DND-41 (cell line): ENCODE measurements around the gene LYPD8.

Experiments used
- ATAC-seq: fragments of 200-7000 bp; cut with Tn5 transposase; 3 replicates; pipeline ENCODE4 v1.9.1; 2021; ENCODE audit warnings: low read depth; ENCODE audit not compliant: insufficient read depth
- DNase-seq: peaks from one replicate; pipeline ENCODE4 v3.0.0-alpha.2; 2020
- H2AFZ ChIP-seq: 2 replicates; pipeline ENCODE4 v1.6.0; 2012; ENCODE audit warnings: low read depth, low read length
- H3K27ac ChIP-seq: 2 replicates; pipeline ENCODE4 v1.5.1; 2012; ENCODE audit warnings: low read length, inconsistent platforms
- H3K27me3 ChIP-seq: fragments of 200-600 bp; sonication (generic); 2 replicates; pipeline ENCODE4 v1.6.0; 2012; ENCODE audit warnings: low read length, mild to moderate bottlenecking, inconsistent platforms; ENCODE audit not compliant: insufficient read depth, poor library complexity
- H3K36me3 ChIP-seq: 2 replicates; pipeline ENCODE4 v1.5.1; 2012; ENCODE audit warnings: low read length, inconsistent platforms; ENCODE audit not compliant: insufficient read depth
- H3K4me1 ChIP-seq: 2 replicates; pipeline ENCODE4 v1.5.1; 2012; ENCODE audit warnings: mild to moderate bottlenecking, low read length; ENCODE audit not compliant: insufficient read depth
- H3K4me2 ChIP-seq: 2 replicates; pipeline ENCODE4 v1.6.0; 2012; ENCODE audit warnings: mild to moderate bottlenecking, moderate library complexity, low read length, inconsistent platforms; ENCODE audit not compliant: insufficient read depth
- H3K4me3 ChIP-seq, 2 experiments: fragments of 200-600 bp in 1 of 2; shearing (Covaris generic) in 1 of 2; 2 replicates each; pipeline ENCODE4 v1.5.1; 2012 to 2016; ENCODE audit warnings: inconsistent platforms in 2 of 2, low read length in 2 of 2, mild to moderate bottlenecking in 2 of 2, low read depth in 1 of 2, moderate library complexity in 1 of 2
- H3K79me2 ChIP-seq: 2 replicates; pipeline ENCODE4 v1.6.0; 2012; ENCODE audit warnings: low read length, inconsistent platforms; ENCODE audit not compliant: insufficient read depth
- H3K9ac ChIP-seq: 2 replicates; pipeline ENCODE4 v1.6.0; 2012; ENCODE audit warnings: low read depth, mild to moderate bottlenecking, inconsistent platforms, low read length, moderate library complexity
- H3K9me3 ChIP-seq: 2 replicates; pipeline ENCODE4 v1.5.1; 2012; ENCODE audit warnings: low read length, moderate library complexity, mild to moderate bottlenecking, inconsistent platforms; ENCODE audit not compliant: insufficient read depth, severe bottlenecking
- H4K20me1 ChIP-seq: 2 replicates; pipeline ENCODE4 v1.6.0; 2012; ENCODE audit warnings: low read length; ENCODE audit not compliant: insufficient read depth
- CTCF ChIP-seq: IDR thresholded peaks from 2 replicates; pipeline ENCODE4 v1.5.1; 2012; ENCODE audit warnings: borderline replicate concordance, low read length, moderate library complexity, mild to moderate bottlenecking; ENCODE audit not compliant: poor library complexity, severe bottlenecking; ENCODE audit errors: extremely low read depth
- EZH2 ChIP-seq: IDR thresholded peaks from 3 replicates; pipeline ENCODE4 v1.6.1; 2012; ENCODE audit warnings: borderline replicate concordance, low read depth, mild to moderate bottlenecking, moderate library complexity, low read length, inconsistent platforms; ENCODE audit not compliant: severe bottlenecking

The LYPD8 gene

GRCh38 chr1:248751142-248751541, 4.4 kb downstream of the LYPD8 start:
- H3K4me2 ChIP-seq = peak overlapping the region; percentile 43
- H2AFZ ChIP-seq = peak overlapping the region; percentile 51; the same call in 1 of the 2 replicates
- H3K79me2 ChIP-seq = no peaks in the 10 kb centered on the region
- H3K4me3 ChIP-seq = no peak overlapping the region
- H3K4me1 ChIP-seq = peaks cover 9% of the 10 kb centered on the region; the same call in 1 of the 2 replicates
- H4K20me1 ChIP-seq = no peaks in the 10 kb centered on the region; the same call in 1 of the 2 replicates
- peak; percentile 27; the same call in 2 of the 3 replicates for ATAC-seq
- H3K27me3 ChIP-seq = no peaks in the 10 kb centered on the region
- TF ChIP-seq EZH2 = no peak
- peak; percentile 24 for DNase-seq
- H3K9me3 ChIP-seq = no peaks in the 10 kb centered on the region
- H3K36me3 ChIP-seq = no peaks in the 10 kb centered on the region
- no peak overlapping the region for H3K27ac ChIP-seq
- no peak overlapping the region for H3K9ac ChIP-seq

- no peaks in the 10 kb centered on the region for H3K79me2 ChIP-seq
- peaks cover 9% of the 10 kb centered on the region; the same call in 1 of the 2 replicates for H3K4me1 ChIP-seq
- no peak for TF ChIP-seq CTCF
- TF ChIP-seq EZH2 = no peak
- H3K27me3 ChIP-seq = no peaks in the 10 kb centered on the region
- H2AFZ ChIP-seq = no peak overlapping the region
- no peak for DNase-seq
- H4K20me1 ChIP-seq = no peaks in the 10 kb centered on the region; the same call in 1 of the 2 replicates
- H3K9ac ChIP-seq = no peak overlapping the region
- ATAC-seq = no peak
- no peak overlapping the region for H3K4me3 ChIP-seq
- no peak overlapping the region for H3K4me2 ChIP-seq
- H3K36me3 ChIP-seq = no peaks in the 10 kb centered on the region
- H3K27ac ChIP-seq = no peak overlapping the region
- H3K9me3 ChIP-seq = no peaks in the 10 kb centered on the region
These were observed 5.1 kb downstream of the LYPD8 start for GRCh38 chr1:248750496-248750895.

GRCh38 chr1:248748211-248748610, 7.3 kb downstream of the LYPD8 start:
- Histone ChIP-seq H3K4me2 (no peak overlapping the region), H3K27ac (no peak overlapping the region), H3K79me2 (no peaks in the 10 kb centered on the region), H3K4me3 (no peak overlapping the region), H3K4me1 (peaks cover 9% of the 10 kb centered on the region; the same call in 1 of the 2 replicates), H3K36me3 (no peaks in the 10 kb centered on the region), H4K20me1 (no peaks in the 10 kb centered on the region; the same call in 1 of the 2 replicates), H3K27me3 (no peaks in the 10 kb centered on the region), H3K9ac (no peak overlapping the region), H3K9me3 (no peaks in the 10 kb centered on the region), H2AFZ (no peak overlapping the region)
- TF ChIP-seq CTCF (no peak), EZH2 (no peak)
- DNase-seq = no peak
- ATAC-seq = no peak

GRCh38 chr1:248740876-248741275, 14.7 kb downstream of the LYPD8 start:
- no peak overlapping the region for H3K9ac ChIP-seq
- H3K4me3 ChIP-seq = no peak overlapping the region
- no peaks in the 10 kb centered on the region for H3K27me3 ChIP-seq
- H3K4me2 ChIP-seq = no peak overlapping the region
- no peaks in the 10 kb centered on the region for H3K9me3 ChIP-seq
- H3K4me1 ChIP-seq = no peaks in the 10 kb centered on the region
- ATAC-seq (no peak), DNase-seq (no peak)
- H3K79me2 ChIP-seq = no peaks in the 10 kb centered on the region
- H3K36me3 ChIP-seq = no peaks in the 10 kb centered on the region
- no peak overlapping the region for H2AFZ ChIP-seq
- H3K27ac ChIP-seq = no peak overlapping the region
- TF ChIP-seq CTCF (no peak), EZH2 (no peak)
- H4K20me1 ChIP-seq = no peaks in the 10 kb centered on the region
